IMR-90 (cell line): ENCODE measurements around the gene SBF2. TPM values are rescaled to one million over a fixed set of nuclear protein-coding genes. Genes with fewer than 3 reads are reported as not detected.

Experiments
- ATAC-seq: fragments of 200-7000 bp; cut with Tn5 transposase; 2 replicates; pipeline ENCODE4 v1.9.1; 2020; ENCODE audit warnings: low read depth, mild to moderate bottlenecking, moderate library complexity
- BruUV-seq: library from RNA; stranded (reverse); fragments of 400-500 nt; replicated peaks from 2 replicates; lab custom pipeline; 2021; lab: Mats Ljungman, UMichigan
- CTCF ChIA-PET: fragments of 300-600 bp; formaldehyde crosslinking; extraction: SDS; loops from one replicate; lab custom pipeline; 2021; ENCODE audit warnings: antibody characterized with exemption; lab: Yijun Ruan, JAX
- POLR2A ChIA-PET: fragments of 300-600 bp; sonication (Branson Sonifier 250); formaldehyde crosslinking; loops from one replicate; lab custom pipeline; 2022; ENCODE audit warnings: antibody characterized with exemption; ENCODE audit not compliant: unreplicated experiment; lab: Charles Lee
- DNase-seq: peaks from one replicate; pipeline ENCODE4 v3.0.0; 2013
- H2AFZ ChIP-seq: replicated peaks from 2 replicates; pipeline ENCODE3; 2013; ENCODE audit warnings: low read length, mild to moderate bottlenecking; ENCODE audit not compliant: poor library complexity
- H2AK5ac ChIP-seq: 2 replicates; pipeline ENCODE4 v1.6.1; 2013; ENCODE audit warnings: low read depth, low read length, inconsistent platforms
- H2AK9ac ChIP-seq: replicated peaks from 2 replicates; pipeline ENCODE3; 2013; ENCODE audit warnings: mild to moderate bottlenecking, low read depth, low read length, moderate library complexity; ENCODE audit not compliant: poor library complexity
- H2BK120ac ChIP-seq: 2 replicates; pipeline ENCODE4 v1.6.1; 2013; ENCODE audit warnings: low read depth, low read length, inconsistent platforms
- H2BK15ac ChIP-seq: 3 replicates; pipeline ENCODE4 v1.6.1; 2013; ENCODE audit warnings: low read depth, low read length, inconsistent platforms
- H2BK20ac ChIP-seq: 2 replicates; pipeline ENCODE4 v1.6.1; 2013; ENCODE audit warnings: low read depth, mild to moderate bottlenecking, inconsistent platforms, low read length, moderate library complexity
- H2BK5ac ChIP-seq: 2 replicates; pipeline ENCODE4 v1.6.1; 2013; ENCODE audit warnings: mild to moderate bottlenecking, low read depth, low read length, inconsistent platforms; ENCODE audit not compliant: poor library complexity, severe bottlenecking
- H3K14ac ChIP-seq: replicated peaks from 2 replicates; pipeline ENCODE4 v1.6.1; 2013; ENCODE audit warnings: low read depth, low read length, inconsistent platforms
- H3K18ac ChIP-seq: 2 replicates; pipeline ENCODE4 v1.6.1; 2013; ENCODE audit warnings: low read depth, low read length, control low read depth
- H3K23ac ChIP-seq: 2 replicates; pipeline ENCODE4 v1.6.1; 2013; ENCODE audit warnings: low read depth, low read length, inconsistent platforms
- H3K27ac ChIP-seq: 2 replicates; pipeline ENCODE4 v1.5.1; 2013; ENCODE audit warnings: mild to moderate bottlenecking, control low read depth, low read length; ENCODE audit not compliant: insufficient read depth
- H3K27me3 ChIP-seq: 2 replicates; pipeline ENCODE4 v1.6.1; 2013; ENCODE audit warnings: low read length; ENCODE audit not compliant: control insufficient read depth, insufficient read depth
- H3K36me3 ChIP-seq: 2 replicates; pipeline ENCODE4 v1.6.1; 2013; ENCODE audit warnings: low read length, mixed read lengths; ENCODE audit not compliant: control insufficient read depth, insufficient read depth
- H3K4ac ChIP-seq: 2 replicates; pipeline ENCODE4 v1.6.1; 2013; ENCODE audit warnings: low read depth, low read length, inconsistent platforms
- H3K4me1 ChIP-seq: 2 replicates; pipeline ENCODE4 v1.6.1; 2013; ENCODE audit warnings: low read length, mixed read lengths; ENCODE audit not compliant: control insufficient read depth, insufficient read depth
- H3K4me2 ChIP-seq: 2 replicates; pipeline ENCODE4 v1.6.1; 2013; ENCODE audit warnings: low read depth, mild to moderate bottlenecking, control low read depth, low read length, moderate library complexity
- H3K4me3 ChIP-seq: 2 replicates; pipeline ENCODE4 v1.5.1; 2013; ENCODE audit warnings: low read depth, mild to moderate bottlenecking, control low read depth, low read length, moderate library complexity; ENCODE audit not compliant: insufficient read depth
- H3K56ac ChIP-seq: 2 replicates; pipeline ENCODE4 v1.6.1; 2013; ENCODE audit warnings: low read length, inconsistent platforms; ENCODE audit not compliant: insufficient read depth; ENCODE audit errors: extremely low read depth
- H3K79me1 ChIP-seq, 2 experiments: 2 replicates each; pipeline ENCODE4 v1.6.1; 2013; ENCODE audit warnings: low read length in 2 of 2, inconsistent platforms in 1 of 2, low read depth in 1 of 2
- H3K9ac ChIP-seq: 2 replicates; pipeline ENCODE4 v1.6.1; 2013; ENCODE audit warnings: low read depth, low read length, control low read depth
- H3K9me1 ChIP-seq: 2 replicates; pipeline ENCODE4 v1.6.1; 2013; ENCODE audit warnings: low read length, inconsistent platforms; ENCODE audit not compliant: insufficient read depth
- H3K9me3 ChIP-seq: 2 replicates; pipeline ENCODE4 v1.6.1; 2013; ENCODE audit warnings: low read length; ENCODE audit not compliant: control insufficient read depth, insufficient read depth
- H4K20me1 ChIP-seq: 2 replicates; pipeline ENCODE4 v1.6.1; 2013; ENCODE audit warnings: low read length, inconsistent platforms; ENCODE audit not compliant: insufficient read depth
- H4K5ac ChIP-seq: 2 replicates; pipeline ENCODE4 v1.6.1; 2013; ENCODE audit warnings: mild to moderate bottlenecking, low read depth, low read length, control low read depth
- H4K8ac ChIP-seq, 2 experiments: 2 replicates each; pipeline ENCODE4 v1.6.1; 2013; ENCODE audit warnings: low read depth in 2 of 2, low read length in 2 of 2, control low read depth in 1 of 2, inconsistent platforms in 1 of 2
- H4K91ac ChIP-seq: 2 replicates; pipeline ENCODE4 v1.6.1; 2013; ENCODE audit warnings: low read depth, low read length, inconsistent platforms; ENCODE audit not compliant: insufficient read depth
- CHD1 ChIP-seq: IDR thresholded peaks from 2 replicates; pipeline ENCODE4 v1.6.1; 2012; ENCODE audit warnings: low read depth, low read length, improper control_type of control experiment
- FOS ChIP-seq: fragments of 150-350 bp; IDR thresholded peaks from 2 replicates; pipeline ENCODE4 v1.6.1; 2016; ENCODE audit warnings: low read depth, low read length
- NFE2L2 ChIP-seq: fragments of 150-350 bp; IDR thresholded peaks from 2 replicates; pipeline ENCODE4 v1.6.1; 2016; ENCODE audit warnings: low read depth, mild to moderate bottlenecking, low read length
- RCOR1 ChIP-seq: IDR thresholded peaks from 2 replicates; pipeline ENCODE4 v1.6.1; 2012; ENCODE audit warnings: mild to moderate bottlenecking, low read length, improper control_type of control experiment; ENCODE audit not compliant: insufficient replicate concordance
- USF2 ChIP-seq: fragments of 150-350 bp; IDR thresholded peaks from 2 replicates; pipeline ENCODE4 v1.6.1; 2017; ENCODE audit warnings: mild to moderate bottlenecking, antibody characterized with exemption, low read length, low read depth
- WGBS, 2 experiments: methylation state at CpG; one replicate each; pipeline versions ENCODE4 v1.1.5 to v1.1.7; 2013; ENCODE audit warnings: missing lambda C conversion rate in 2 of 2; ENCODE audit not compliant: insufficient read length in 1 of 2; ENCODE audit errors: extremely low coverage in 2 of 2; 5-methylcytosine and 5-hydroxymethylcytosine counted together
- dilution Hi-C: fragments of 300-500 bp; cut with HindIII; formaldehyde crosslinking; loops from one replicate; pipeline ENCODE4 v1.14.3; 2018; ENCODE audit warnings: low sequenced_read_pairs; ENCODE audit not compliant: unreplicated experiment
- in situ Hi-C: fragments of 300-500 bp; cut with MboI; formaldehyde crosslinking; loops from 3 replicates; pipeline ENCODE4 v1.14.3; 2019; ENCODE audit warnings: low sequenced_read_pairs, inconsistent platforms, mixed read lengths
- intact Hi-C: fragments of 100-400 bp; cut with micrococcal nuclease; formaldehyde crosslinking; loops from 2 replicates; pipeline ENCODE4 v1.10.0; 2022
- polyA plus RNA-seq, 3 experiments: library from polyadenylated mRNA; depleted of rRNA; stranded (reverse); fragments of >200 nt; gene quantifications; 2 replicates each; pipeline ENCODE4 v1.2.3, GENCODE V29; 2012; ENCODE audit warnings: low replicate concordance in 1 of 3
- total RNA-seq: library from RNA; depleted of rRNA; stranded (reverse); fragments of >200 nt; gene quantifications from 2 replicates; pipeline ENCODE4 v1.2.3, GENCODE V29; 2012

The SBF2 gene
- total and polyA plus RNA-seq, 2 of the 4 experiments (the other 2 are of a cell fraction) = 23.8 to 51.8 TPM

GRCh38 chr11:9756461-9756860 is 537.6 kb downstream of the SBF2 start:
- peak overlapping the region; percentile 98 for H2BK20ac ChIP-seq
- H2BK15ac ChIP-seq = peak overlapping the region; percentile 96; the same call in 2 of the 3 replicates
- peak overlapping the region; percentile 93 for H4K91ac ChIP-seq
- H2AK9ac ChIP-seq = peak overlapping the region; percentile 93
- H3K79me1 ChIP-seq = peaks cover 9 to 53% of the 10 kb centered on the region in 2 experiments; a peak in 3 of 4 replicates
- H3K27ac ChIP-seq = peak overlapping the region; percentile 69
- H4K8ac ChIP-seq = peak overlapping the region; percentile 55 to 81; a peak in 3 of 4 replicates
- dilution Hi-C loops = no loop called here
- no peak overlapping the region for H3K9ac ChIP-seq
- ATAC-seq (no peak), DNase-seq (no peak)
- peak overlapping the region; percentile 96 for H4K5ac ChIP-seq
- peaks cover 3% of the 10 kb centered on the region; the same call in 1 of the 2 replicates for H4K20me1 ChIP-seq
- peak overlapping the region; percentile 96 for H3K14ac ChIP-seq
- POLR2A ChIA-PET = no interaction called here
- BruUV-seq = no TSS peak
- no peaks in the 10 kb centered on the region for H3K9me3 ChIP-seq
- no peak overlapping the region for H2AFZ ChIP-seq
- H3K23ac ChIP-seq = peak overlapping the region; percentile 92; the same call in 1 of the 2 replicates
- peak overlapping the region; percentile 99 for H3K4ac ChIP-seq
- peaks cover 2% of the 10 kb centered on the region; the same call in 1 of the 2 replicates for H3K36me3 ChIP-seq
- H2BK120ac ChIP-seq = peak overlapping the region; percentile 98
- H3K4me1 ChIP-seq = peaks cover 48% of the 10 kb centered on the region
- intact Hi-C loops = loop anchor here (5.0 to 10.0 kb wide), 3 partner anchors 368 to 981 kb away; no protein-coding TSS in a partner anchor
- H3K18ac ChIP-seq = peak overlapping the region; percentile 95
- 100% methylated on average over 3 of the region's 5 CpGs; no CpG with 5 or more reads in 1 of the 2 experiments for WGBS, 2 experiments
- peaks cover 40% of the 10 kb centered on the region for H3K9me1 ChIP-seq
- no peak overlapping the region for H3K4me2 ChIP-seq
- H2AK5ac ChIP-seq = peak overlapping the region; percentile 99
- H3K56ac ChIP-seq = peak overlapping the region; percentile 17; the same call in 1 of the 2 replicates
- no peak overlapping the region for H3K4me3 ChIP-seq
- CTCF ChIA-PET = no interaction called here
- in situ Hi-C loops = loop anchor here (25.0 kb wide), 1 partner anchor 206 kb away; no protein-coding TSS in a partner anchor
- peak overlapping the region; percentile 86 for H2BK5ac ChIP-seq
- TF ChIP-seq FOS = no peak
- no peak for TF ChIP-seq USF2
- no peak for TF ChIP-seq NFE2L2
- no peak for TF ChIP-seq CHD1
- TF ChIP-seq RCOR1 = no peak
- H3K27me3 ChIP-seq = no peaks in the 10 kb centered on the region
